ENCODE measurements around the gene PRMT1.

Gene PRMT1

GRCh38 chr19:49635530-49636232 lies 41.4 kb upstream of the PRMT1 start:
- no peak for TF ChIP-seq CTCF (IDR thresholded peaks at IDR 0.05)
- peaks cover 3% of the 10 kb centered on the region for H3K27me3 Mint-ChIP-seq (ENCODE audit: low read depth, poor library complexity)
- H3K27ac Mint-ChIP-seq: peak overlapping the region; percentile 96
- no peak overlapping the region for H3K4me3 Mint-ChIP-seq
- peaks cover 60% of the 10 kb centered on the region for H3K4me1 Mint-ChIP-seq
- no peaks in the 10 kb centered on the region for H3K9me3 Mint-ChIP-seq
- H3K36me3 Mint-ChIP-seq (ENCODE audit: low read depth): no peaks in the 10 kb centered on the region
- DNase-seq: no peak

- peak overlapping the region; percentile 34 for H3K4me3 Mint-ChIP-seq
- peaks cover 3% of the 10 kb centered on the region for H3K27me3 Mint-ChIP-seq (ENCODE audit: low read depth, poor library complexity)
- H3K9me3 Mint-ChIP-seq: no peaks in the 10 kb centered on the region
- TF ChIP-seq CTCF (IDR thresholded peaks at IDR 0.05): no peak
- H3K36me3 Mint-ChIP-seq (ENCODE audit: low read depth): no peaks in the 10 kb centered on the region
- peaks cover 63% of the 10 kb centered on the region for H3K4me1 Mint-ChIP-seq
- peak overlapping the region; percentile 96 for H3K27ac Mint-ChIP-seq
- DNase-seq: peak; percentile 38
These were observed 40.7 kb upstream of the PRMT1 start for GRCh38 chr19:49636233-49636932.

- Mint-ChIP-seq H3K27me3 (ENCODE audit: low read depth, poor library complexity) (no peaks in the 10 kb centered on the region), H3K36me3 (ENCODE audit: low read depth) (no peaks in the 10 kb centered on the region), H3K27ac (peak overlapping the region; percentile 80), H3K4me3 (peak overlapping the region; percentile 82), H3K9me3 (no peaks in the 10 kb centered on the region), H3K4me1 (peaks cover 75% of the 10 kb centered on the region)
- no peak for TF ChIP-seq CTCF (IDR thresholded peaks at IDR 0.05)
- DNase-seq: peak; percentile 36
These were observed 39.0 kb upstream of the PRMT1 start for GRCh38 chr19:49637821-49638738.

GRCh38 chr19:49639401-49640112 lies 37.5 kb upstream of the PRMT1 start:
- no peak for TF ChIP-seq CTCF (IDR thresholded peaks at IDR 0.05)
- Mint-ChIP-seq H3K27ac (no peak overlapping the region), H3K9me3 (no peaks in the 10 kb centered on the region), H3K4me3 (peak overlapping the region; percentile 99), H3K27me3 (ENCODE audit: low read depth, poor library complexity) (no peaks in the 10 kb centered on the region), H3K4me1 (peaks cover 89% of the 10 kb centered on the region), H3K36me3 (ENCODE audit: low read depth) (peaks cover 4% of the 10 kb centered on the region)
- DNase-seq: no peak

GRCh38 chr19:49640113-49640898 lies 36.8 kb upstream of the PRMT1 start, which contains the start of gene RRAS:
Gene RRAS, minus strand, starts transcription at chr19:49640143. Its CDS starts 45 bp downstream, at chr19:49640098.
- Mint-ChIP-seq H3K4me3 (peak within 1 kb of the TSS; percentile 99), H3K27ac (peak within 1 kb of the TSS; percentile 100)
- no peak for TF ChIP-seq CTCF (IDR thresholded peaks at IDR 0.05)

More at GRCh38 chr19:49640113-49640898, 36.8 kb upstream of the PRMT1 start, which contains the start of gene RRAS:
- peak; percentile 100 for DNase-seq
- Mint-ChIP-seq H3K4me1 (peaks cover 85% of the 10 kb centered on the region), H3K9me3 (no peaks in the 10 kb centered on the region), H3K27me3 (ENCODE audit: low read depth, poor library complexity) (no peaks in the 10 kb centered on the region), H3K36me3 (ENCODE audit: low read depth) (peaks cover 5% of the 10 kb centered on the region)

Measured in nephron progenitor cell (in vitro differentiated cells).